SU-DHL-6 (cell line): ENCODE results near the gene KMT5B.

ENCODE experiments used
- H2AFZ ChIP-seq: fragments of 200-600 bp; sonication (generic); 2 replicates; pipeline ENCODE4 v1.6.1; 2014; ENCODE audit warnings: low read depth, mild to moderate bottlenecking, moderate library complexity, mixed read lengths, antibody characterized with exemption, low read length; ENCODE audit not compliant: severe bottlenecking
- H3F3A ChIP-seq: fragments of 200-600 bp; shearing (Covaris generic); 2 replicates; pipeline ENCODE4 v1.6.0; 2016; ENCODE audit warnings: antibody characterized with exemption, mild to moderate bottlenecking; ENCODE audit not compliant: insufficient read depth
- H3K27ac ChIP-seq: fragments of 200-600 bp; sonication (generic); 2 replicates; pipeline ENCODE4 v1.5.1; 2016; ENCODE audit warnings: low read depth, mild to moderate bottlenecking, low read length, moderate library complexity, mixed read lengths
- H3K27me3 ChIP-seq: fragments of 200-600 bp; sonication (generic), shearing (Covaris generic); 2 replicates; pipeline ENCODE4 v1.6.0; 2014; ENCODE audit warnings: mild to moderate bottlenecking, low read length
- H3K36me3 ChIP-seq: fragments of 200-600 bp; sonication (generic); 2 replicates; pipeline ENCODE4 v1.6.1; 2014; ENCODE audit warnings: mild to moderate bottlenecking, low read length, mixed read lengths
- H3K4me2 ChIP-seq: fragments of 300-600, 200-600 bp; shearing (Covaris generic), sonication (generic); 2 replicates; pipeline ENCODE4 v1.6.0; 2014; ENCODE audit warnings: low read length, low read depth, mild to moderate bottlenecking; ENCODE audit not compliant: poor library complexity, severe bottlenecking
- H3K4me3 ChIP-seq: fragments of 200-600 bp; sonication (generic); 2 replicates; pipeline ENCODE4 v1.5.1; 2014; ENCODE audit warnings: antibody characterized with exemption, low read length, mild to moderate bottlenecking, mixed read lengths; ENCODE audit not compliant: insufficient read depth, poor library complexity, severe bottlenecking
- H3K79me2 ChIP-seq: fragments of 200-600 bp; sonication (generic); 2 replicates; pipeline ENCODE4 v1.6.1; 2014; ENCODE audit warnings: mild to moderate bottlenecking, low read length, moderate library complexity; ENCODE audit not compliant: insufficient read depth
- H3K9ac ChIP-seq: fragments of 200-600 bp; sonication (generic); 2 replicates; pipeline ENCODE4 v1.7.0; 2014; ENCODE audit warnings: mild to moderate bottlenecking, low read length
- H3K9me2 ChIP-seq: fragments of 200-600 bp; sonication (generic); replicated peaks from 2 replicates; pipeline ENCODE4 v1.6.1; 2014; ENCODE audit warnings: low read length; ENCODE audit not compliant: insufficient read depth
- H3K9me3 ChIP-seq: fragments of 200-600 bp; sonication (generic); 2 replicates; pipeline ENCODE4 v1.6.1; 2014; ENCODE audit warnings: low read length, mixed read lengths; ENCODE audit not compliant: insufficient read depth
- H4K20me1 ChIP-seq: fragments of 200-600 bp; sonication (generic); 2 replicates; pipeline ENCODE4 v1.6.1; 2014; ENCODE audit warnings: low read depth, mild to moderate bottlenecking, antibody characterized with exemption, low read length, moderate library complexity, mixed read lengths
- EZH2phosphoT487 ChIP-seq: fragments of 200-600 bp; sonication (generic), shearing (Covaris generic); conservative IDR thresholded peaks from 2 replicates; pipeline ENCODE4 v1.6.1; 2018; ENCODE audit warnings: mild to moderate bottlenecking, antibody characterized with exemption, low read length, moderate library complexity, mixed read lengths
- TF ChIP-seq, protein P1 (sequence below): fragments of 200-600 bp; sonication (generic); IDR thresholded peaks from one replicate; pipeline ENCODE4 v1.5.1; 2017; ENCODE audit warnings: antibody characterized with exemption, mild to moderate bottlenecking, low read length, moderate library complexity; ENCODE audit not compliant: insufficient read depth, poor library complexity, severe bottlenecking

Gene KMT5B

DNA sequence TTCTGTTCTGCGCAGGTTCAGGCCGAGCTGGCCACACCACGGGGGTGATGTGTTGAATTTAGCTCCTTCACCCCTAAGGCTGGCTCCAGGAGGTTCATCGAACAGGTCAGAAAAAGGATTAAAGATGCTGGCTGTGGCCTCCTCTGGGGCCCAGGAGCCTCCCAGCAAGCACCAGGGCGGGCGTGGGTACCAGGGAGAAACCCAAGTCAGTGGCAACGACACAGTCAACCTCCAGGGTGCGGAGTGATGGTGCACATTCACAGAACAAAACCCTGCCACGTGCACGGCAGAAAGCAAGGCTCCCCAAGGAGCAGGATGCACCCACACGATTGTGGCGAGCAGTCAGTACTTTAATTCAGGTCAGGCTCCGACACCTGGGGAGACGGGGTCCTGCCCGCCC is 47.9 kb upstream of the KMT5B start:
- no peaks in the 10 kb centered on the region for H3K9me2 ChIP-seq
- no peak overlapping the region for H2AFZ ChIP-seq
- H3K27ac ChIP-seq = no peak overlapping the region
- no peak overlapping the region for H3K4me2 ChIP-seq
- H3F3A ChIP-seq = no peaks in the 10 kb centered on the region
- H3K9me3 ChIP-seq = no peaks in the 10 kb centered on the region
- no peaks in the 10 kb centered on the region for H3K36me3 ChIP-seq
- no peak for TF ChIP-seq EZH2phosphoT487
- TF ChIP-seq, protein P1, sequence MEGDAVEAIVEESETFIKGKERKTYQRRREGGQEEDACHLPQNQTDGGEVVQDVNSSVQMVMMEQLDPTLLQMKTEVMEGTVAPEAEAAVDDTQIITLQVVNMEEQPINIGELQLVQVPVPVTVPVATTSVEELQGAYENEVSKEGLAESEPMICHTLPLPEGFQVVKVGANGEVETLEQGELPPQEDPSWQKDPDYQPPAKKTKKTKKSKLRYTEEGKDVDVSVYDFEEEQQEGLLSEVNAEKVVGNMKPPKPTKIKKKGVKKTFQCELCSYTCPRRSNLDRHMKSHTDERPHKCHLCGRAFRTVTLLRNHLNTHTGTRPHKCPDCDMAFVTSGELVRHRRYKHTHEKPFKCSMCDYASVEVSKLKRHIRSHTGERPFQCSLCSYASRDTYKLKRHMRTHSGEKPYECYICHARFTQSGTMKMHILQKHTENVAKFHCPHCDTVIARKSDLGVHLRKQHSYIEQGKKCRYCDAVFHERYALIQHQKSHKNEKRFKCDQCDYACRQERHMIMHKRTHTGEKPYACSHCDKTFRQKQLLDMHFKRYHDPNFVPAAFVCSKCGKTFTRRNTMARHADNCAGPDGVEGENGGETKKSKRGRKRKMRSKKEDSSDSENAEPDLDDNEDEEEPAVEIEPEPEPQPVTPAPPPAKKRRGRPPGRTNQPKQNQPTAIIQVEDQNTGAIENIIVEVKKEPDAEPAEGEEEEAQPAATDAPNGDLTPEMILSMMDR = no peak
- H3K27me3 ChIP-seq = no peaks in the 10 kb centered on the region
- H3K79me2 ChIP-seq = no peaks in the 10 kb centered on the region
- no peak overlapping the region for H3K9ac ChIP-seq
- no peaks in the 10 kb centered on the region for H4K20me1 ChIP-seq
- H3K4me3 ChIP-seq = no peak overlapping the region

DNA sequence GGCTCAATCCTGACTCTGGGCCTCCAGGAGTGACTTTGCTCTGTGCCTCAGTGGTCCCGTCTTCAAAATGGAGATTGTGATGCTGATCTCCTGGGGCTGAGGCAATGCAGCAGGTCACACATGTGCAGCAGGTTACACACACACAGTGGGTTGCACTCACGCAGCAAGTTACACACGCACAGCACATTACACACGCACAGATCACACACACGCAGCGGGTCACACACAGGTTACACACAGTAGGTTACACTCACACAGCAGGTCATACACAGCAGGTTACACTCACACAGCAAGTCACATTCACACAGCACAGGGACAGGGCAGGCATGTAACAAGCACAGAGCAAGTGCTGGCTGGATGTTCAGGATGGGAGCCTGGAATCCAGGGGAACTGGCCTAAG is 47.4 kb upstream of the KMT5B start:
- Histone ChIP-seq H3K4me2 (no peak overlapping the region), H3K36me3 (no peaks in the 10 kb centered on the region), H3K27ac (no peak overlapping the region), H3K27me3 (no peaks in the 10 kb centered on the region), H3K4me3 (no peak overlapping the region), H4K20me1 (no peaks in the 10 kb centered on the region), H3K9me3 (no peaks in the 10 kb centered on the region), H2AFZ (no peak overlapping the region), H3K9ac (no peak overlapping the region), H3K79me2 (no peaks in the 10 kb centered on the region), H3F3A (no peaks in the 10 kb centered on the region), H3K9me2 (no peaks in the 10 kb centered on the region)
- TF ChIP-seq EZH2phosphoT487 = no peak
- TF ChIP-seq, protein P1 = no peak

DNA sequence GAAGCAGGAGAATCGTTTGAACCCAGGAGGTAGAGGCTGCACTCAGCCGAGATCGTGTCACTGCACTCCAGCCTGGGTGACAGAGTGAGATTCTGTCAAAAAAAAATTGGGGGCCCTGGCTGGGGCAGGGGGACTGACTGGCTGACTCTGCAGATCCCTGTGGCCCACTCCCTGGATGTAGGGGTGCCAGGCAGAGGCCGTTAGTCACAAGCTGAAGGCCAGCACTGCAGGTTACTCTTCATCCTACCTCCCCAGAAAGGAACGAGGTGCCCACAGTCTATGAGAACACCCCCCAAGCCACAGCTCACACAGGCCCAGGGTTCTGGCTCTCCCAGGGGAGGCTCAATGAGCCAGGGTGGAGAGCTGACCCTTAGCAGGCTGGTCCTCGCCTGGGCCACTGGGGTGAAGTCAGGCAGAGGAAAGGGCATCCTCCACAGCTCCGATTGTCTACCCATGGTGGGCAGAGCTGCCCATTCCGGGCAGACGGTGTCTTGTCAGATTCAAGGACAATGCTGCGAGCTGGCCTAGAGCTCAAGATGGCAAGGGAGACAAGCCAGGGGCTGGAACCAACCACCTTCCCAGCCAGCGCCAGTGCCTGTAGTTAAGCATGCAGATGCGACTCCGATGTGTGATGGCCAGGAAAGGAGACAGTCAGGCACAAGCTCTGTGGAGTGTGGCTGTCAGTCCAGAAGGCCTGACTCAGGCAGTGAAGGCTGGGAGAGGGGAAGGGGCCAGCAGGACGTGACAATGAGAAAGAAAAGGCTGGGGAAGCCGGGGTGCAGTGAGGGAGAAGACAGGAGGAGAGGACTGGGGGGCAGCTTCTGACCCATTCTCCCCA is 46.2 kb upstream of the KMT5B start:
- no peak for TF ChIP-seq EZH2phosphoT487
- TF ChIP-seq, protein P1 = no peak
- no peak overlapping the region for H3K4me2 ChIP-seq
- H3F3A ChIP-seq = no peaks in the 10 kb centered on the region
- H3K9me3 ChIP-seq = no peaks in the 10 kb centered on the region
- H3K9me2 ChIP-seq = no peaks in the 10 kb centered on the region
- no peak overlapping the region for H2AFZ ChIP-seq
- no peaks in the 10 kb centered on the region for H4K20me1 ChIP-seq
- no peaks in the 10 kb centered on the region for H3K36me3 ChIP-seq
- no peak overlapping the region for H3K27ac ChIP-seq
- no peak overlapping the region for H3K9ac ChIP-seq
- no peaks in the 10 kb centered on the region for H3K79me2 ChIP-seq
- H3K27me3 ChIP-seq = no peaks in the 10 kb centered on the region
- no peak overlapping the region for H3K4me3 ChIP-seq
